ENCODE measurements around the gene PWP1. TPM values are rescaled to one million over a fixed set of nuclear protein-coding genes. Genes with fewer than 3 reads are reported as not detected.

The PWP1 gene
- 80.6 and 121 TPM in 2 replicates for total RNA-seq

GRCh38 chr12:107685360-107686248 lies at the start of gene PWP1:
Gene PWP1 (plus strand): TSS chr12:107685799. CDS start chr12:107685900, 101 bp downstream.

GRCh38 chr12:107760809-107761501 lies 75.4 kb downstream of the PWP1 start, which contains the start of gene PRDM4:
Gene PRDM4 (minus strand): TSS chr12:107761137. CDS start chr12:107760515, 622 bp downstream.

Other genes starting within 250 kb of the PWP1 start
- gene PRDM4, start 75.3 kb downstream of the PWP1 start, total RNA-seq = 15.7 and 18.6 TPM in 2 replicates
- gene ASCL4, start 88.9 kb downstream of the PWP1 start, total RNA-seq = not detected in 2 replicates